PC-9 (cell line): ENCODE measurements around the gene OR52I1.

Experiments used
- CTCF ChIP-seq: fragments of 200-600 bp; sonication (generic); conservative IDR thresholded peaks from 2 replicates; pipeline ENCODE4 v1.6.1; 2017; ENCODE audit warnings: mixed run types, antibody characterized with exemption, mild to moderate bottlenecking, moderate library complexity
- EZH2 ChIP-seq: fragments of 200-600 bp; sonication (generic); IDR thresholded peaks from 2 replicates; pipeline ENCODE4 v1.8.0; 2017; ENCODE audit warnings: antibody characterized with exemption, low read depth

- no peak for TF ChIP-seq CTCF
- no peak for TF ChIP-seq EZH2
Observed at GRCh38 chr11:4593739-4594138, at the start of gene OR52I1.
